ENCODE measurements around the gene DPEP1. TPM values are rescaled to one million over a fixed set of nuclear protein-coding genes. Genes with fewer than 3 reads are reported as not detected.
A peak's percentile ranks its signal among the peaks of the same experiment; 100 is the strongest.

The DPEP1 gene
- polyA plus RNA-seq, 1 donor (not counting 4 experiments of a cell fraction or from before 2014, with no cell fraction given) = 0.13 TPM

GRCh38 chr16:89571636-89572035, 41.8 kb upstream of the DPEP1 start:
- Histone ChIP-seq H3K27ac (ENCODE audit: control insufficient read depth, insufficient read depth, low read length) (no peak overlapping the region), H3K79me2 (ENCODE audit: control insufficient read depth, insufficient read depth, low read length) (no peaks in the 10 kb centered on the region), H2AFZ (ENCODE audit: control insufficient read depth, low read length) (no peak overlapping the region), H3K9ac (ENCODE audit: control insufficient read depth, extremely low read depth, insufficient read depth, low read length) (no peak overlapping the region), H3K9me1 (ENCODE audit: control insufficient read depth, extremely low read depth, insufficient read depth, low read length) (no peaks in the 10 kb centered on the region), H3K36me3 (ENCODE audit: control insufficient read depth in 2 of 2, extremely low read depth in 1 of 2, insufficient read depth in 2 of 2, low read length in 2 of 2) (no peaks in the 10 kb centered on the region), H3K4me2 (ENCODE audit: control insufficient read depth, extremely low read depth, insufficient read depth, low read depth, low read length) (no peak overlapping the region), H3K4me1 (ENCODE audit: control insufficient read depth, extremely low read depth, insufficient read depth, low read length) (peaks cover 5% of the 10 kb centered on the region), H4K20me1 (ENCODE audit: control insufficient read depth, extremely low read depth, insufficient read depth, low read length) (no peaks in the 10 kb centered on the region), H3K27me3 (ENCODE audit: control insufficient read depth, extremely low read depth, insufficient read depth, low read length) (peaks cover 26% of the 10 kb centered on the region), H3K9me3 (ENCODE audit: control insufficient read depth, low read depth, low read length) (no peaks in the 10 kb centered on the region), H3K4me3 (ENCODE audit: control insufficient read depth in 2 of 3, extremely low read depth in 1 of 3, insufficient read depth in 2 of 3, low read depth in 1 of 3, low read length in 3 of 3) (no peak overlapping the region)
- TF ChIP-seq EZH2 (IDR thresholded peaks at IDR 0.05; ENCODE audit: low read length) (no peak), CTCF (optimal IDR thresholded peaks at IDR 0.05 in 1 of 3, IDR thresholded peaks at IDR 0.05 in 1 of 3, conservative IDR thresholded peaks at IDR 0.05 in 1 of 3; ENCODE audit: extremely low read depth in 1 of 3, insufficient read depth in 2 of 3, low read length in 3 of 3) (no peak)
- FAIRE-seq (no peak), DNase-seq (ENCODE audit: low read depth, low spot score) (no peak)
- dilution Hi-C loops (cut with MboI; ENCODE audit: extremely low pct_ligation_motif_present, low sequenced_read_pairs) = no loop called here

- no peaks in the 10 kb centered on the region for H3K9me3 ChIP-seq (ENCODE audit: control insufficient read depth, low read depth, low read length)
- no peak for TF ChIP-seq EZH2 (IDR thresholded peaks at IDR 0.05; ENCODE audit: low read length)
- no peak for TF ChIP-seq CTCF (optimal IDR thresholded peaks at IDR 0.05 in 1 of 3, IDR thresholded peaks at IDR 0.05 in 1 of 3, conservative IDR thresholded peaks at IDR 0.05 in 1 of 3; ENCODE audit: extremely low read depth in 1 of 3, insufficient read depth in 2 of 3, low read length in 3 of 3)
- H2AFZ ChIP-seq (ENCODE audit: control insufficient read depth, low read length) = peak overlapping the region; percentile 15
- peaks cover 5% of the 10 kb centered on the region for H3K4me1 ChIP-seq (ENCODE audit: control insufficient read depth, extremely low read depth, insufficient read depth, low read length)
- no peak overlapping the region for H3K27ac ChIP-seq (ENCODE audit: control insufficient read depth, insufficient read depth, low read length)
- H3K36me3 ChIP-seq (ENCODE audit: control insufficient read depth in 2 of 2, extremely low read depth in 1 of 2, insufficient read depth in 2 of 2, low read length in 2 of 2) = no peaks in the 10 kb centered on the region
- H3K4me2 ChIP-seq (ENCODE audit: control insufficient read depth, extremely low read depth, insufficient read depth, low read depth, low read length) = no peak overlapping the region
- peaks cover 26% of the 10 kb centered on the region for H3K27me3 ChIP-seq (ENCODE audit: control insufficient read depth, extremely low read depth, insufficient read depth, low read length)
- peak overlapping the region; percentile 37 for H3K9ac ChIP-seq (ENCODE audit: control insufficient read depth, extremely low read depth, insufficient read depth, low read length)
- H3K4me3 ChIP-seq (ENCODE audit: control insufficient read depth in 2 of 3, extremely low read depth in 1 of 3, insufficient read depth in 2 of 3, low read depth in 1 of 3, low read length in 3 of 3) = no peak overlapping the region
- no peak for DNase-seq (ENCODE audit: low read depth, low spot score)
- no peaks in the 10 kb centered on the region for H3K79me2 ChIP-seq (ENCODE audit: control insufficient read depth, insufficient read depth, low read length)
- dilution Hi-C loops (cut with MboI; ENCODE audit: extremely low pct_ligation_motif_present, low sequenced_read_pairs) = no loop called here
- no peaks in the 10 kb centered on the region for H3K9me1 ChIP-seq (ENCODE audit: control insufficient read depth, extremely low read depth, insufficient read depth, low read length)
- H4K20me1 ChIP-seq (ENCODE audit: control insufficient read depth, extremely low read depth, insufficient read depth, low read length) = no peaks in the 10 kb centered on the region
- no peak for FAIRE-seq
Observed at GRCh38 chr16:89572073-89572484, 41.4 kb upstream of the DPEP1 start.

Measured in keratinocyte (primary cell).